ELF-1 (cell line): Measurements from ENCODE around the gene SCLT1.

Experiments
- DNase-seq: peaks from one replicate; pipeline ENCODE4 v3.0.0-alpha.2; 2016; ENCODE audit warnings: low read depth, low spot score

The SCLT1 gene

DNA sequence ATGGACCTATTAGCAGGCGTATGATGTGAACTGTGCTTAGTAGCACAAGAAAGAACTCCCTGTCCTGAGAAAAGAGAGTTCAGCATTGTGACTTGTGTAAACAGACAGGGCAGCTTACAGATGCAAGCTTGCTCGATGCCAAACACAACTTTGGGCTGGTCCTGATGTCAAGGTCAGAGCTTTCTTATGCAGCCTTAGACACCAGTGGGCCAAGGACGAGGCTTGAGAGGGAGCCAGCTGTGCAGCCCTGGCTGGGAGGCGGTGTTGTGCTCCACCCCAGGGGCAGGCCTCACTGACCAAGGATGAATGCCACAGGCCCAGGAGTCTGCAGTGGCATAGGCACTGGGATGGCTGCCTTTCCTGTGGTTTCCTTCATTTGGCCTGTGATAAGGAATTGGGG, 248.4 kb downstream of the SCLT1 start:
- no peak for DNase-seq

DNA sequence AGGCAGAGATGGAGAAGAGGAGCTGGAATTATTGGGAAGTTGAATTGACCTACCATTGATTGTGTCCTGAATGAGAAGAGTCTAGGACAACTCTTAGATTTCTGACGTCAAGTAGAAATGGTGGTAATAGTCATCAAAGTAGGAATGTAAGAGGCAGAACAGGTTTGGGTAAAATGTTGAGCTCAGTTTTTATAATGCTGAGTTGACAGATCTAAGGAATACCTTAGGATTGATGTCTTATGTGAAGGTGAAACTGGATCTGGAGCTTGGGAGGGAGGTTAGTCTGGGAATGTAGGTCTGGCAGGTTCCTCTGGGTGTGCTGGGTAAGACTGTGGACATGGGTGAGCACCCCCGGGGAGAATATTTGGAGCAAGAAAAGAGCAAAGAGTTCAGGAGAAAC, 251.9 kb downstream of the SCLT1 start:
- no peak for DNase-seq

DNA sequence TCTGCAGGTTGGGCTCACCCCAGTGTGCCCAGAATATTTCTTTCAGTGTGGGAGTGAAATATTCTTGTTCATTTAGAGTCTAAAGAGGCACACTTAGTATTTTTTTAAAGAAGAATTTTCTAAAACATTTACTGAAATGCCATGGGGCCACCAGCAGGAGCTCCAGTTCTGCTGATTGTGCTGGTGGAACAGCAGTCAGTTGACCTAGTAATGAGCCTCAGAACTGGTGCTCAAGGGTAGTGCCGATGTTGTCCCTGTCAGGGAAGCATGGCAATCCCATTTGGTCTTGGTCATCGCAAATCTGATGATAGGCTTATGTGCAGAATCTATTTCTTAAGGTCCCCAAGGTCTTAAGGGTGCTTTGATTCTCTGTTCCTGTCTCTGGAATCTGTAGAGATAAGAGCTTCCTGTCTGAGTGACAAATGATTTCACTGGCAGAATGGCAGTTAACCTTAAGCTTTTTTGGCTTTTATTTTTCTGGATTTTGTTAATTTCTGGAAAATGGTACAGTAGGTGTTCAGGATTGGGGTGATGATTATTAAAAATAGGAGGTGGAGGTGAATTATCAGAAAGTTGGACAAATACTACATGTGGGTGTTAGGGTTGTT, 252.5 kb downstream of the SCLT1 start:
- DNase-seq = no peak

DNA sequence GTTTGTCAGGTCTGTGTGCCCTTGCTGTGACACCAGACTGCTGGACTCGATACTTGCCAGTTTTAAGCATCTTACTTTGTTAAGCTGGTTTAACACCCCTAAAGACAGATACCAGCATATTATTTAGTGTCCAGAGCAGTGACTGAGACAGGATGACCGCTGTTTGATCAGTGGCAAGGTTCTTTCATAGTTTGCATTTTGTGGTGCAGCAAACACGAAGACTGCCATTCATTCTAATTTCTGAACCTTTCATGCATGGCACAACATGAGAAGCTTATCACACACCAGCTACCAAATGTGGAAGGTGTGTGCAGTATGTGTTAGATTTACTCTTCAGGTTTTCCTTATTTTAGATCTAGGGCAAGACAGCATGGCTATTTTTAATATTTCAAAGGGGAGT, 255.7 kb downstream of the SCLT1 start:
- no peak for DNase-seq

DNA sequence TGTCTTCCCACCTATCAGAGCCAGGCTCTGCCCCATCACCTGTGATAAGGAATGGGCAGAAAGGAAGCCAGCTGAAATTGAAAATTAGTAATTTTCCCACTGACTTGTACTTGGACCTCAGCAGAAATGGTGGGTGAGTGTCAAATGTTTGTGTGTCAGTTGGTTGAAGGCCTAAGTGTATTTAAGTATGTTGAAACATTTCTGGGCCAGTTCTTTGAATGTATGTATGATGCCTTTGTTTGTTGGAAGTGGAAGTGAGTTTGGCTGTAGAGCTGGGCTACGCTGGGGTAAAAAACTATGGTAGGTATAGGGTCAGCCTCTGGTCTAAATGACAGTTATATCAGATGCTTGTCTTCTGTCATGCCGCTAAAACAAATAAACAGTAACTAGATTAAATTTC, 256.1 kb downstream of the SCLT1 start:
- DNase-seq = no peak

DNA sequence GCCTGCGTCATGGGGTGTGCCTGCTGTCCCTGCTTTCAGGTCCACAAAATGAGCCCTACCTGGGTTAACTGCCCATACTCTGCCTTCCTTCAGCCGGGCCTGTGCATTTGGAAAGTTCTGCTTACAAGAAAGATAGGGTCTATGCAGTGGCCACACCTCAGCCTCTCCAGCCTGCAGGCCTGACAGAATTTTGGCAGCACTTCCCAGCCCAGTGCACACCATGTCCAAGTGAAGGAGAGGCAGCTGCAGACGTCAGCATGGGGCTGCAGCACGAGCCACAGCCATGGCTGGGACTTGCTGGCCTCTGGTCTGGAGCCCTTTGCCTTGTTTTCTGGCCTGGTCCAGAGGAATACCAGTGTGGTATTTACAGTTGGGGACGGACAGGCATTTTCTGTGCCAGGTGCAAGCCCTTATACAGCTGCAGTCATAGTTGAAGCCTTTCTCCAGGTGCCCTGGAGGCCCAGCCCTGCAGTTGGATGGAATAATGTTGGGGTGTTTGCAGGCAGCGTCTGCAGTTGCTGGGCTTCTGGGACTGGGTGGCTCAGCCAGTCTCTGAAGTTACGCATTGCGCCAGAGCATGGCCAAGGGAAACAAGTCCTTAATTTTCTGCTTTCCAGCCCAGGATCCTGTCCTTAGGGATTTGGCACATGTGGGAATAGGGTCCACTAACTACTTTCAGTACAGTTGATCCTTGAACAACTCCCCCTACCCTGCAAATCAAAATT, 257.7 kb downstream of the SCLT1 start:
- DNase-seq = no peak
